Adrenal gland (tissue), 5 donors: ENCODE data around the gene NEBL.

ENCODE experiments used
- CTCF ChIP-seq, 6 experiments: fragments of 450-650 bp in 4 of 6; fragments of 200-600 bp in 2 of 6; sonication (generic) in 1 of 6; IDR thresholded peaks; 1 replicate in 5 of 6; 2 replicates in 1 of 6; pipeline versions ENCODE4 v1.5.1 to v1.8.0; 2016 to 2021; ENCODE audit warnings: antibody characterized with exemption in 6 of 6, mild to moderate bottlenecking in 2 of 6, moderate library complexity in 1 of 6
- POLR2A ChIP-seq, 2 donors: fragments of 450-650 bp; IDR thresholded peaks; one replicate each; pipeline ENCODE4 v1.6.1; 2017; ENCODE audit warnings: antibody characterized with exemption in 2 of 2, mild to moderate bottlenecking in 2 of 2, moderate library complexity in 1 of 2
- donor health status: DM: no; HTN: no; CAD: no.

GRCh38 chr10:20890009-20890408, 7.1 kb downstream of the NEBL start:
- TF ChIP-seq CTCF (IDR thresholded peaks at IDR 0.05) (no peak), POLR2A (IDR thresholded peaks at IDR 0.05) (no peak)
